Measurements from ENCODE around the gene LRRTM3.

Gene LRRTM3

GRCh38 chr10:66886848-66887247 is 39.0 kb upstream of the LRRTM3 start:
- TF ChIP-seq CTCF (IDR thresholded peaks at IDR 0.05; ENCODE audit: extremely low read depth, insufficient read depth, missing control alignments), result no peak
- in situ Hi-C loops (cut with MboI; ENCODE audit: low pct_unique_long_range_greater_than_20kb, low sequenced_read_pairs, unreplicated experiment), result no loop called here

GRCh38 chr10:66888237-66888636 is 37.6 kb upstream of the LRRTM3 start:
- in situ Hi-C loops (cut with MboI; ENCODE audit: low pct_unique_long_range_greater_than_20kb, low sequenced_read_pairs, unreplicated experiment), result no loop called here
- no peak for TF ChIP-seq CTCF (IDR thresholded peaks at IDR 0.05; ENCODE audit: extremely low read depth, insufficient read depth, missing control alignments)
- DNase-seq (ENCODE audit: low spot score), result no peak

More at GRCh38 chr10:66886848-66887247, 39.0 kb upstream of the LRRTM3 start:
- no peak for DNase-seq (ENCODE audit: low spot score)

GRCh38 chr10:66892871-66893270 is 33.0 kb upstream of the LRRTM3 start:
- no peak for DNase-seq (ENCODE audit: low spot score)
- no peak for TF ChIP-seq CTCF (IDR thresholded peaks at IDR 0.05; ENCODE audit: extremely low read depth, insufficient read depth, missing control alignments)
- in situ Hi-C loops (cut with MboI; ENCODE audit: low pct_unique_long_range_greater_than_20kb, low sequenced_read_pairs, unreplicated experiment), result no loop called here

- no peak for TF ChIP-seq CTCF (IDR thresholded peaks at IDR 0.05; ENCODE audit: extremely low read depth, insufficient read depth, missing control alignments)
- in situ Hi-C loops (cut with MboI; ENCODE audit: low pct_unique_long_range_greater_than_20kb, low sequenced_read_pairs, unreplicated experiment), result no loop called here
- no peak for DNase-seq (ENCODE audit: low spot score)
These were observed 15.2 kb upstream of the LRRTM3 start for GRCh38 chr10:66910671-66911070.

- no peak for TF ChIP-seq CTCF (IDR thresholded peaks at IDR 0.05; ENCODE audit: extremely low read depth, insufficient read depth, missing control alignments)
- DNase-seq (ENCODE audit: low spot score), result no peak
- in situ Hi-C loops (cut with MboI; ENCODE audit: low pct_unique_long_range_greater_than_20kb, low sequenced_read_pairs, unreplicated experiment), result no loop called here
These were observed 9.8 kb upstream of the LRRTM3 start for GRCh38 chr10:66916030-66916429.

GRCh38 chr10:66917104-66917503 is 8.7 kb upstream of the LRRTM3 start:
- no peak for DNase-seq (ENCODE audit: low spot score)
- in situ Hi-C loops (cut with MboI; ENCODE audit: low pct_unique_long_range_greater_than_20kb, low sequenced_read_pairs, unreplicated experiment), result no loop called here
- TF ChIP-seq CTCF (IDR thresholded peaks at IDR 0.05; ENCODE audit: extremely low read depth, insufficient read depth, missing control alignments), result no peak

GRCh38 chr10:66919248-66919647 is 6.6 kb upstream of the LRRTM3 start:
- no peak for TF ChIP-seq CTCF (IDR thresholded peaks at IDR 0.05; ENCODE audit: extremely low read depth, insufficient read depth, missing control alignments)
- in situ Hi-C loops (cut with MboI; ENCODE audit: low pct_unique_long_range_greater_than_20kb, low sequenced_read_pairs, unreplicated experiment), result no loop called here
- DNase-seq (ENCODE audit: low spot score), result no peak
